Left lung (tissue), 10 donors: ENCODE data around the gene CRACDL. TPM values are rescaled to one million over a fixed set of nuclear protein-coding genes. Genes with fewer than 3 reads are reported as not detected.
A peak's percentile ranks its signal among the peaks of the same experiment; 100 is the strongest.

Experiments used
- ATAC-seq: fragments of 200-7000 bp; cut with Tn5 transposase; one replicate; pipeline ENCODE4 v1.9.1; 2020; ENCODE audit warnings: moderate library complexity
- DNase-seq, 4 donors: peaks; one replicate each; pipeline ENCODE4 v3.0.0-alpha.2; 2013 to 2020
- H3K27ac ChIP-seq, 2 donors: fragments of 200-600 bp; sonication (generic) in 1 of 2; one replicate each; pipeline versions ENCODE4 v1.5.0 to v1.8.0; 2020 to 2021
- H3K27me3 ChIP-seq, 2 donors: fragments of 200-600 bp; sonication (generic) in 1 of 2; one replicate each; pipeline versions ENCODE4 v1.5.0 to v1.8.0; 2020 to 2021
- H3K36me3 ChIP-seq, 2 donors: fragments of 200-600 bp; sonication (generic) in 1 of 2; one replicate each; pipeline versions ENCODE4 v1.5.0 to v1.8.0; 2020 to 2021
- H3K4me1 ChIP-seq, 2 donors: fragments of 200-600 bp; one replicate each; pipeline ENCODE4 v1.8.0; 2021
- H3K4me3 ChIP-seq, 2 donors: fragments of 200-600 bp; sonication (generic) in 1 of 2; one replicate each; pipeline versions ENCODE4 v1.5.0 to v1.8.0; 2020 to 2021; ENCODE audit warnings: mild to moderate bottlenecking in 1 of 2
- H3K9me3 ChIP-seq, 2 donors: fragments of 200-600 bp; sonication (generic) in 1 of 2; one replicate each; pipeline versions ENCODE4 v1.5.0 to v1.8.0; 2020 to 2021
- intact Hi-C, 2 donors: fragments of 100-400 bp; cut with DNase I; formaldehyde crosslinking; loops; one replicate each; pipeline versions ENCODE4 v1.11.2 to v1.14.2; 2022
- polyA plus RNA-seq, 6 donors: library from polyadenylated mRNA; unstranded; fragments of 120-200 nt; gene quantifications; one replicate each; pipeline ENCODE4 v1.2.1, GENCODE V29; 2013; ENCODE audit not compliant: insufficient read length in 6 of 6
- total RNA-seq, 2 donors: library from RNA; stranded (reverse); fragmentation: NEBNext Ultra II Directional; extraction: Animal tissue kit (Norgen Biotek cat#: 25700); gene quantifications; one replicate each; pipeline ENCODE4 v1.2.1, GENCODE V29; 2021
- TF ChIP-seq, protein P1 (sequence below), 2 donors: fragments of 200-600 bp; sonication (generic) in 1 of 2; IDR thresholded peaks; one replicate each; pipeline versions ENCODE4 v1.5.0 to v1.8.0; 2021; ENCODE audit warnings: antibody characterized with exemption in 2 of 2
- donor health status: DM: no; HTN: yes; CAD: no.
- donor health status: DM: no; HTN: no; CAD: no.

The CRACDL gene
- total and polyA plus RNA-seq, 8 donors = 4.0 to 15.2 (median 6.0) TPM

GRCh38 chr2:98899041-98899702 is 36.9 kb downstream of the CRACDL start:
- no peaks in the 10 kb centered on the region for H3K36me3 ChIP-seq
- H3K9me3 ChIP-seq = no peaks in the 10 kb centered on the region
- DNase-seq = peak in 1 of 4 donors; percentile 55
- no peaks in the 10 kb centered on the region for H3K4me1 ChIP-seq
- peak; percentile 76 for ATAC-seq
- intact Hi-C loops = no loop called here
- no peak overlapping the region for H3K4me3 ChIP-seq
- H3K27me3 ChIP-seq = no peaks in the 10 kb centered on the region
- TF ChIP-seq, protein P1, sequence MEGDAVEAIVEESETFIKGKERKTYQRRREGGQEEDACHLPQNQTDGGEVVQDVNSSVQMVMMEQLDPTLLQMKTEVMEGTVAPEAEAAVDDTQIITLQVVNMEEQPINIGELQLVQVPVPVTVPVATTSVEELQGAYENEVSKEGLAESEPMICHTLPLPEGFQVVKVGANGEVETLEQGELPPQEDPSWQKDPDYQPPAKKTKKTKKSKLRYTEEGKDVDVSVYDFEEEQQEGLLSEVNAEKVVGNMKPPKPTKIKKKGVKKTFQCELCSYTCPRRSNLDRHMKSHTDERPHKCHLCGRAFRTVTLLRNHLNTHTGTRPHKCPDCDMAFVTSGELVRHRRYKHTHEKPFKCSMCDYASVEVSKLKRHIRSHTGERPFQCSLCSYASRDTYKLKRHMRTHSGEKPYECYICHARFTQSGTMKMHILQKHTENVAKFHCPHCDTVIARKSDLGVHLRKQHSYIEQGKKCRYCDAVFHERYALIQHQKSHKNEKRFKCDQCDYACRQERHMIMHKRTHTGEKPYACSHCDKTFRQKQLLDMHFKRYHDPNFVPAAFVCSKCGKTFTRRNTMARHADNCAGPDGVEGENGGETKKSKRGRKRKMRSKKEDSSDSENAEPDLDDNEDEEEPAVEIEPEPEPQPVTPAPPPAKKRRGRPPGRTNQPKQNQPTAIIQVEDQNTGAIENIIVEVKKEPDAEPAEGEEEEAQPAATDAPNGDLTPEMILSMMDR (IDR thresholded peaks at IDR 0.05) = no peak
- H3K27ac ChIP-seq = no peak overlapping the region

DNA sequence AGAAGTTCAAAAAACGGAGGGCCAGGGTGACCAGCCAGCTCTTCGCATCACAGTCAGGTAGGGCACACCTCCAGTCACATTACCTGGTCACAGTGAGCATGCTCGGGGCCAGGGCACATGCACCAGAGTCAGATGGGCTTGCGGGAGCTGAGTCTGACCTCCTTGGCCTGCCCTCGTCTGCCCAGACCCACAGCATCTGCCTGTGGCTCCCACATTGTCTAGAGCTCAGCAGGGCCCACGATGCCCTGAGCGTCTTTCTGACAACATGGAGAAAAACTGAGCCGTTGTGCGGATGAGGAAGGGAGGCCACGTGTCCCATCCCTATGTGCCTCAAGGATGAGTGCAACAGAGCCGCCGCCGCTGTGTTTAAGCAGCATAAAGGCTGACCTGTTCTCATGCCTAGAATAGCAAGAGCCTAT is 37.6 kb downstream of the CRACDL start:
- TF ChIP-seq, protein P1 (IDR thresholded peaks at IDR 0.05) = no peak
- no peaks in the 10 kb centered on the region for H3K9me3 ChIP-seq
- H3K27me3 ChIP-seq = no peaks in the 10 kb centered on the region
- ATAC-seq (no peak), DNase-seq (peak in 1 of 4 donors; percentile 13)
- H3K4me1 ChIP-seq = no peaks in the 10 kb centered on the region
- no peak overlapping the region for H3K27ac ChIP-seq
- no peaks in the 10 kb centered on the region for H3K36me3 ChIP-seq
- H3K4me3 ChIP-seq = no peak overlapping the region
- intact Hi-C loops = no loop called here

- H3K27ac ChIP-seq = no peak overlapping the region
- no peaks in the 10 kb centered on the region for H3K9me3 ChIP-seq
- intact Hi-C loops = no loop called here
- H3K4me1 ChIP-seq = no peaks in the 10 kb centered on the region
- DNase-seq (no peak), ATAC-seq (no peak)
- TF ChIP-seq, protein P1 (IDR thresholded peaks at IDR 0.05) = no peak
- no peak overlapping the region for H3K4me3 ChIP-seq
- no peaks in the 10 kb centered on the region for H3K27me3 ChIP-seq
- no peaks in the 10 kb centered on the region for H3K36me3 ChIP-seq
Measured at GRCh38 chr2:98897746-98898145, 38.3 kb downstream of the CRACDL start.

DNA sequence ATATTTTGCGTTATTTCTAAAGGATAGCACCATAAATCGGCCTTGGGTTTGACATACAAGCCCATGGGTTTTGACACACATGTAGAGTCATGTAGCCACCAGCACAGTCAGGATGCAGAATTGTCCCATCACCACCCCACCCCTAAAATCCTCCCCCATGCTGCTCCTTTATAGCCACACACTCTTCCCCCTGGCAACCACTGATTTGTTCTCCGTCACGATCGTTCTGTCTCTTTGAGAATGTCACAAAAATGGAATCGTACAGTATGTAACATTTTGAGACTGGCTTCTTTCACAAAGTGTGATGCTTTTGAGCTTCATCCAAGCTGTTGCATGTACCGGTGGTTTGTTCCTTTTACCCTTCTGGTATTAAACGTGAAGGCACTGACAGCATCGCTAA is 39.1 kb downstream of the CRACDL start:
- no peak for ATAC-seq
- Histone ChIP-seq H3K4me3 (no peak overlapping the region), H3K4me1 (no peaks in the 10 kb centered on the region), H3K27me3 (no peaks in the 10 kb centered on the region), H3K9me3 (no peaks in the 10 kb centered on the region), H3K36me3 (no peaks in the 10 kb centered on the region), H3K27ac (no peak overlapping the region)
- DNase-seq = peak in 1 of 4 donors; percentile 2
- intact Hi-C loops = no loop called here
- TF ChIP-seq, protein P1 (IDR thresholded peaks at IDR 0.05) = no peak

DNA sequence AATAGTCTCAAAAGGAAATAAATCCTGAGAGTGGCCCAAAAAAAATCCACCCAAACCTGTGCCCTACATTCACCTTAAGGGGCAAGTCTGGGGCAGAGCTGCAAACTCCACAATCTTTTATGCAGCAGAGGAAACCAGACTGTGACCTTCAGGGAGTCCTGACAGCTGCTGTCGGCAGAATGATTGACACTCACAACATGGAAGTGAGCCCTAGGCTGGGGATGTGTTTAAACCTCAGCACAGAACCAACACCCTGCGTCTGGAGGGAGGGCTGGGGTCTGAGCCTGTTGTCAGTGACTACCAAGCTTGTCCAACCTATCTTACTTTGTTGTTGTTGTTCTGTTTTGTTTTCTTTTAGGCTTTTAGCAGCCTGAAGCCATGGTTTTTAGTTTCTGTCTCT is 39.6 kb downstream of the CRACDL start:
- H3K4me1 ChIP-seq = no peaks in the 10 kb centered on the region
- ATAC-seq (no peak), DNase-seq (no peak)
- H3K4me3 ChIP-seq = no peak overlapping the region
- no peaks in the 10 kb centered on the region for H3K36me3 ChIP-seq
- TF ChIP-seq, protein P1 (IDR thresholded peaks at IDR 0.05) = no peak
- H3K9me3 ChIP-seq = no peaks in the 10 kb centered on the region
- intact Hi-C loops = no loop called here
- no peaks in the 10 kb centered on the region for H3K27me3 ChIP-seq
- no peak overlapping the region for H3K27ac ChIP-seq
